ENCODE results near the gene VTI1A.

Gene VTI1A

GRCh38 chr10:112811741-112812551 lies 364.9 kb downstream of the VTI1A start:
- peaks cover 4% of the 10 kb centered on the region for H3K4me1 ChIP-seq (ENCODE audit: insufficient read depth, low read length, poor library complexity, severe bottlenecking)

GRCh38 chr10:112812586-112812985 lies 365.6 kb downstream of the VTI1A start:
- Histone ChIP-seq H3K27me3 (ENCODE audit: insufficient read depth, low read length, poor library complexity, severe bottlenecking) (no peaks in the 10 kb centered on the region), H3K4me2 (ENCODE audit: low read depth, low read length, poor library complexity, severe bottlenecking) (no peak overlapping the region), H3F3A (ENCODE audit: low read depth) (no peaks in the 10 kb centered on the region), H4K20me1 (ENCODE audit: insufficient read depth, low read length, poor library complexity, severe bottlenecking) (no peaks in the 10 kb centered on the region), H3K4me3 (ENCODE audit: low read length, poor library complexity, severe bottlenecking) (no peak overlapping the region), H3K9ac (ENCODE audit: low read depth, low read length, poor library complexity, severe bottlenecking) (no peak overlapping the region), H3K4me1 (ENCODE audit: insufficient read depth, low read length, poor library complexity, severe bottlenecking) (peaks cover 4% of the 10 kb centered on the region), H2AFZ (ENCODE audit: low read length) (no peak overlapping the region), H3K9me2 (replicated peaks; ENCODE audit: low read depth, low read length) (no peaks in the 10 kb centered on the region), H3K9me3 (ENCODE audit: insufficient read depth, low read depth, low read length) (no peaks in the 10 kb centered on the region), H3K36me3 (ENCODE audit: insufficient read depth, low read length) (no peaks in the 10 kb centered on the region), H3K79me2 (ENCODE audit: insufficient read depth, low read length) (no peaks in the 10 kb centered on the region)
- TF ChIP-seq EZH2phosphoT487 (IDR thresholded peaks at IDR 0.05; ENCODE audit: borderline replicate concordance), result no peak

More at GRCh38 chr10:112811741-112812551, 364.9 kb downstream of the VTI1A start:
- Histone ChIP-seq H3K36me3 (ENCODE audit: insufficient read depth, low read length) (no peaks in the 10 kb centered on the region), H3K9me3 (ENCODE audit: insufficient read depth, low read depth, low read length) (no peaks in the 10 kb centered on the region), H3K4me2 (ENCODE audit: low read depth, low read length, poor library complexity, severe bottlenecking) (no peak overlapping the region), H2AFZ (ENCODE audit: low read length) (no peak overlapping the region), H3K4me3 (ENCODE audit: low read length, poor library complexity, severe bottlenecking) (no peak overlapping the region), H3K9ac (ENCODE audit: low read depth, low read length, poor library complexity, severe bottlenecking) (no peak overlapping the region), H3K9me2 (replicated peaks; ENCODE audit: low read depth, low read length) (no peaks in the 10 kb centered on the region), H3K27me3 (ENCODE audit: insufficient read depth, low read length, poor library complexity, severe bottlenecking) (no peaks in the 10 kb centered on the region), H3F3A (ENCODE audit: low read depth) (no peaks in the 10 kb centered on the region), H4K20me1 (ENCODE audit: insufficient read depth, low read length, poor library complexity, severe bottlenecking) (no peaks in the 10 kb centered on the region), H3K79me2 (ENCODE audit: insufficient read depth, low read length) (no peaks in the 10 kb centered on the region)
- no peak for TF ChIP-seq EZH2phosphoT487 (IDR thresholded peaks at IDR 0.05; ENCODE audit: borderline replicate concordance)
- no peak for TF ChIP-seq CTCF (conservative IDR thresholded peaks at IDR 0.05; ENCODE audit: low read length)

- no peak overlapping the region for H2AFZ ChIP-seq (ENCODE audit: low read length)
- TF ChIP-seq CTCF (conservative IDR thresholded peaks at IDR 0.05; ENCODE audit: low read length) (no peak), EZH2phosphoT487 (IDR thresholded peaks at IDR 0.05; ENCODE audit: borderline replicate concordance) (no peak)
- no peaks in the 10 kb centered on the region for H3F3A ChIP-seq (ENCODE audit: low read depth)
- H3K9me3 ChIP-seq (ENCODE audit: insufficient read depth, low read depth, low read length), result no peaks in the 10 kb centered on the region
- H3K9ac ChIP-seq (ENCODE audit: low read depth, low read length, poor library complexity, severe bottlenecking), result no peak overlapping the region
- no peak overlapping the region for H3K4me2 ChIP-seq (ENCODE audit: low read depth, low read length, poor library complexity, severe bottlenecking)
- H3K79me2 ChIP-seq (ENCODE audit: insufficient read depth, low read length), result no peaks in the 10 kb centered on the region
- H3K36me3 ChIP-seq (ENCODE audit: insufficient read depth, low read length), result no peaks in the 10 kb centered on the region
- H3K4me1 ChIP-seq (ENCODE audit: insufficient read depth, low read length, poor library complexity, severe bottlenecking), result peaks cover 4% of the 10 kb centered on the region
- no peak overlapping the region for H3K4me3 ChIP-seq (ENCODE audit: low read length, poor library complexity, severe bottlenecking)
- H3K9me2 ChIP-seq (replicated peaks; ENCODE audit: low read depth, low read length), result no peaks in the 10 kb centered on the region
- H4K20me1 ChIP-seq (ENCODE audit: insufficient read depth, low read length, poor library complexity, severe bottlenecking), result no peaks in the 10 kb centered on the region
- no peaks in the 10 kb centered on the region for H3K27me3 ChIP-seq (ENCODE audit: insufficient read depth, low read length, poor library complexity, severe bottlenecking)
Measured at GRCh38 chr10:112813866-112814591, 367.0 kb downstream of the VTI1A start.

All from Loucy (cell line).